Measurements from ENCODE around the gene LAMB4.

GRCh38 chr7:108076156-108076555 lies 54.0 kb downstream of the LAMB4 start:
- TF ChIP-seq SP1 (IDR thresholded peaks at IDR 0.05), result no peak
- TF ChIP-seq FOXK2 (IDR thresholded peaks at IDR 0.05), result no peak
- no peak for TF ChIP-seq NFRKB (IDR thresholded peaks at IDR 0.05)
- no peak for TF ChIP-seq BHLHE40 (IDR thresholded peaks at IDR 0.05; ENCODE audit: borderline replicate concordance)
- TF ChIP-seq FOXA1 (IDR thresholded peaks at IDR 0.05), result no peak
- no peak for TF ChIP-seq PKNOX1 (IDR thresholded peaks at IDR 0.05)
- no peak for TF ChIP-seq ELF4 (IDR thresholded peaks at IDR 0.05)
- no peak for TF ChIP-seq ARNT (IDR thresholded peaks at IDR 0.05)
- no peak for TF ChIP-seq L3MBTL2 (conservative IDR thresholded peaks at IDR 0.05)
- TF ChIP-seq SUZ12 (IDR thresholded peaks at IDR 0.05), result no peak
- TF ChIP-seq CTBP1 (IDR thresholded peaks at IDR 0.05; ENCODE audit: borderline replicate concordance), result no peak
